Esophagus muscularis mucosa (tissue), 4 donors: Measurements from ENCODE around the gene SORBS1. TPM values are rescaled to one million over a fixed set of nuclear protein-coding genes. Genes with fewer than 3 reads are reported as not detected.

Source experiments
- DNase-seq: peaks from one replicate; pipeline ENCODE4 v3.0.0-alpha.2; 2017; ENCODE audit errors: extremely low spot score
- H3K27ac ChIP-seq, 4 donors: fragments of 200-600 bp; sonication (generic); replicated peaks in 1 of 4; 1 replicate in 3 of 4; 2 replicates in 1 of 4; pipeline ENCODE4 v1.5.1; 2016 to 2019; ENCODE audit warnings: mild to moderate bottlenecking in 1 of 4
- H3K27me3 ChIP-seq, 4 donors: fragments of 200-600 bp; sonication (generic); one replicate each; pipeline versions ENCODE4 v1.5.1 to v1.6.0; 2016 to 2019
- H3K36me3 ChIP-seq, 4 donors: fragments of 200-600 bp; sonication (generic); one replicate each; pipeline ENCODE4 v1.5.1; 2016 to 2019
- H3K4me1 ChIP-seq, 4 donors: fragments of 200-600 bp; sonication (generic); one replicate each; pipeline ENCODE4 v1.5.1; 2016 to 2019
- H3K4me3 ChIP-seq, 4 donors: fragments of 200-600 bp; sonication (generic); 1 replicate in 2 of 4; 2 replicates in 2 of 4; pipeline ENCODE4 v1.5.1; 2016 to 2019; ENCODE audit warnings: mild to moderate bottlenecking in 4 of 4, moderate library complexity in 1 of 4
- H3K9me3 ChIP-seq, 4 donors: fragments of 200-600 bp; sonication (generic); 1 replicate in 3 of 4; 2 replicates in 1 of 4; pipeline ENCODE4 v1.5.1; 2016 to 2019
- EP300 ChIP-seq: sonication (generic); formaldehyde crosslinking; IDR thresholded peaks from one replicate; pipeline ENCODE4 v1.6.1; 2017; ENCODE audit warnings: antibody characterized with exemption
- POLR2A ChIP-seq: fragments of 450-650 bp; IDR thresholded peaks from one replicate; pipeline ENCODE4 v1.6.1; 2017; ENCODE audit warnings: antibody characterized with exemption, moderate library complexity, mild to moderate bottlenecking, low read depth
- POLR2AphosphoS5 ChIP-seq, 2 donors: sonication (generic); formaldehyde crosslinking; IDR thresholded peaks; one replicate each; pipeline ENCODE4 v1.6.1; 2017; ENCODE audit warnings: antibody characterized with exemption in 2 of 2
- whole genome bisulfite sequencing: methylation state at CpG from one replicate; pipeline ENCODE4 v1.1.5; 2018; 5-methylcytosine and 5-hydroxymethylcytosine counted together
- intact Hi-C: fragments of 100-400 bp; cut with DNase I; formaldehyde crosslinking; loops from one replicate; pipeline ENCODE4 v1.15.1; 2023
- total RNA-seq, 4 donors: library from RNA; depleted of rRNA; stranded (reverse); fragments of >200 nt; gene quantifications; one replicate each; pipeline versions ENCODE4 v1.1.0 to v1.2.1, GENCODE V29; 2016
- TF ChIP-seq, protein P1 (sequence below), 3 experiments: fragments of 200-600 bp in 2 of 3; fragments of 450-650 bp in 1 of 3; sonication (generic) in 2 of 3; IDR thresholded peaks; one replicate each; pipeline ENCODE4 v1.5.1; 2017 to 2019; ENCODE audit warnings: antibody characterized with exemption in 3 of 3, mild to moderate bottlenecking in 2 of 3, moderate library complexity in 1 of 3

SORBS1 gene
- total RNA-seq, 4 donors from 2014 or later: 1,569 to 2,231 (median 1,854) TPM

- TF ChIP-seq POLR2A (no peak), EP300 (no peak), POLR2AphosphoS5 (IDR thresholded peaks at IDR 0.05) (no peak)
- TF ChIP-seq, protein P1, sequence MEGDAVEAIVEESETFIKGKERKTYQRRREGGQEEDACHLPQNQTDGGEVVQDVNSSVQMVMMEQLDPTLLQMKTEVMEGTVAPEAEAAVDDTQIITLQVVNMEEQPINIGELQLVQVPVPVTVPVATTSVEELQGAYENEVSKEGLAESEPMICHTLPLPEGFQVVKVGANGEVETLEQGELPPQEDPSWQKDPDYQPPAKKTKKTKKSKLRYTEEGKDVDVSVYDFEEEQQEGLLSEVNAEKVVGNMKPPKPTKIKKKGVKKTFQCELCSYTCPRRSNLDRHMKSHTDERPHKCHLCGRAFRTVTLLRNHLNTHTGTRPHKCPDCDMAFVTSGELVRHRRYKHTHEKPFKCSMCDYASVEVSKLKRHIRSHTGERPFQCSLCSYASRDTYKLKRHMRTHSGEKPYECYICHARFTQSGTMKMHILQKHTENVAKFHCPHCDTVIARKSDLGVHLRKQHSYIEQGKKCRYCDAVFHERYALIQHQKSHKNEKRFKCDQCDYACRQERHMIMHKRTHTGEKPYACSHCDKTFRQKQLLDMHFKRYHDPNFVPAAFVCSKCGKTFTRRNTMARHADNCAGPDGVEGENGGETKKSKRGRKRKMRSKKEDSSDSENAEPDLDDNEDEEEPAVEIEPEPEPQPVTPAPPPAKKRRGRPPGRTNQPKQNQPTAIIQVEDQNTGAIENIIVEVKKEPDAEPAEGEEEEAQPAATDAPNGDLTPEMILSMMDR (IDR thresholded peaks at IDR 0.05): no peak
- 73% methylated on average over 3 of the region's 3 CpGs for WGBS
- no peak for DNase-seq
- H3K36me3 ChIP-seq: peaks cover 0 to 13% (median 0%) of the 10 kb centered on the region in 4 donors
- no peak overlapping the region for H3K4me3 ChIP-seq
- H3K9me3 ChIP-seq: no peaks in the 10 kb centered on the region
- intact Hi-C loops: no loop called here
- peak overlapping the region; percentile 85 to 97 (median 94) for H3K27ac ChIP-seq
- H3K27me3 ChIP-seq: no peaks in the 10 kb centered on the region
- peaks cover 30 to 100% (median 99%) of the 10 kb centered on the region in 4 donors for H3K4me1 ChIP-seq
Observed at GRCh38 chr10:95454356-95454755, 106.8 kb downstream of the SORBS1 start.

DNA sequence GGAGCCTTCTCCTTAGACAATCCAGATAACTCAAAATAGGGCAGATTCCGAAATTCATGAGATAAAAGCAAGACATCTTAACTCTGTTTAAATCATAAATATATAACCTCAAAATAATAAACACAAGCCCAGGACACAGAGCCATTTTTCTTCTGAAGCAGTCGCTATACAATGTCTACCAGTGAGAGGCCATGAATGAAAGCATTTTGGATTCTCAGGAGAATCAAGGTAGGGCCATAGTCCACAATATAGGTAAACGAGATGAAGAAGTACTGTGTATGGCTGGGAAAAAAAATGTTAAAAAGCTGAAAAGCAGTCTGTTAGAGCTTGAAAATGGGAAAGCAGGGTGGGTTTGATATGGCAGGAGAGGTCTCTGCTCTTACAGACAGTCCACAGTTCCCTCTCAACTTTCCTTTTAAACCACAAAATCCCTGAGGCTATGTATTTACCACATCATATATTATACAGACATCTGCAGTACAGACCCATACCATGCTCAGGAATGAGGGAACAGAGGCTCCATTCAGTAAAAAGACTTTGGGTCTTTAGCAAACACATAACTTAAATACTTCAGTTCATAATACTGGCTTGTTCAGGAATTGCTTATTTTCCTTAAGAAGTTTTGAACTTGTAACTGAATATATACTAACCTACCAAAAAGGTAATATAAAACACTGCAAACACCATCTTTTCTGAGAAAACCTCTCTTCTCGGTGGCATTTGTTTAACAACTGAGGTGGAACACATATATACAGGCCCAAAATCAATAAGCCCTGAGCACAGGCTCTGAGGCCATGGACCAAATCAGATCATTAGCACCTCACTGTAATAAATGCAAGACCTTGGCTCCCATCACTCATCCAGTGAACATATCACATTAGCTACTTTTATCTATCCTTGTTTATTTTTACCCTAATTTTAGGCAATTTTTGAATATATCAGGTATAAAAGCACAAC lies 109.3 kb downstream of the SORBS1 start:
- WGBS: 45% methylated on average over 4 of the region's 4 CpGs
- H3K9me3 ChIP-seq: no peaks in the 10 kb centered on the region
- H3K27me3 ChIP-seq: no peaks in the 10 kb centered on the region
- peak overlapping the region; percentile 85 to 97 (median 94) for H3K27ac ChIP-seq
- TF ChIP-seq POLR2AphosphoS5 (IDR thresholded peaks at IDR 0.05): no peak
- TF ChIP-seq, protein P1 (IDR thresholded peaks at IDR 0.05): no peak
- TF ChIP-seq EP300: no peak
- no peak for TF ChIP-seq POLR2A
- no peak for DNase-seq
- intact Hi-C loops: no loop called here
- peaks cover 0 to 13% (median 0%) of the 10 kb centered on the region in 4 donors for H3K36me3 ChIP-seq
- H3K4me1 ChIP-seq: peaks cover 42 to 100% (median 99%) of the 10 kb centered on the region in 4 donors
- H3K4me3 ChIP-seq: peak overlapping the region in 1 of 4 donors; percentile 13

- no peak for TF ChIP-seq POLR2A
- TF ChIP-seq EP300: peak; percentile 17
- TF ChIP-seq POLR2AphosphoS5 (IDR thresholded peaks at IDR 0.05): peak; percentile 77 to 84
- TF ChIP-seq, protein P1 (IDR thresholded peaks at IDR 0.05): no peak
- Histone ChIP-seq H3K9me3 (no peaks in the 10 kb centered on the region), H3K27me3 (no peaks in the 10 kb centered on the region), H3K4me3 (no peak overlapping the region), H3K4me1 (peaks cover 46 to 100% (median 99%) of the 10 kb centered on the region in 4 donors), H3K36me3 (peaks cover 0 to 13% (median 0%) of the 10 kb centered on the region in 4 donors), H3K27ac (peak overlapping the region; percentile 85 to 97 (median 94))
- WGBS: 26% methylated on average over 5 of the region's 5 CpGs
- intact Hi-C loops: no loop called here
- no peak for DNase-seq
Observed at GRCh38 chr10:95451150-95451549, 110.0 kb downstream of the SORBS1 start.

DNA sequence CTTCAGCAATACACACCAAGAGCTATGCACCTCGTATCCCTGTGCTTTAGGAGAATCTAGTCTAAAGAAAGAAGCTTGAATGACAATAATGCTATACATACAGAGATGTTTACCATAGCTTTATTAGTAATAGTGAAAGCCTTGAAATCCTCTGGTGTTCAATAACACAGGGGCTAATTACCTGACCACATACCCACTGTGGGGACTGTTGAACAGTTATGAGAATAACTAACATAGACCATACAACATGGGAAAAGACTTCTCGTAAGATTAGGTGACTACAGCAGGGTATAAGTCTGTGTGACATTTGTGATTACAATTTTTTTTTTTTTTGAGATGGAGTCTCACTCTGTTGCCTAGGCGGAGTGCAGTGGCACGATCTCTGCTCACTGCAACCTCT lies 111.0 kb downstream of the SORBS1 start:
- intact Hi-C loops: no loop called here
- WGBS: 76% methylated on average over 4 of the region's 4 CpGs
- Histone ChIP-seq H3K27me3 (no peaks in the 10 kb centered on the region), H3K4me3 (no peak overlapping the region), H3K27ac (peak overlapping the region; percentile 85 to 97 (median 94)), H3K4me1 (peaks cover 56 to 100% (median 99%) of the 10 kb centered on the region in 4 donors), H3K36me3 (peaks cover 0 to 13% (median 0%) of the 10 kb centered on the region in 4 donors), H3K9me3 (no peaks in the 10 kb centered on the region)
- no peak for DNase-seq
- TF ChIP-seq POLR2AphosphoS5 (IDR thresholded peaks at IDR 0.05) (peak in 1 of 2 donors; percentile 51), EP300 (no peak)

DNA sequence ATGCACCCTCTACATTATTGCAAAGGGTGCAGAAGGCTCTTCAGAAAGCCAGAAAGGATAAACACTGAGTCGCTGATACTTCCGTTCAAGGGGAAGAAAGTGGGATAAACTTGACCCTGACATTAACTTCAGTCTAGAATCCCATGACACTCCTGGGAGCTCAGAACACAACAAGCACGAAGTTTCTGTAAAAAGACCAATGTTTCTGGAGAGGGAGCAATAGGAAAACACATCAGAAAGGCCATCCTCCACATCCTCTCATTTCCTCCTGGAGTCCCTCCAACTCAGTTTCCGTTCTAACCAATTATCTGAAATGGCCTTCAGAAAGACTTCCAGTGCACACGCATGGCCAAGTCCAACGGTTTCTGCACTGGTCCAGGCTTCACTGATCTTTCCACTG lies 113.5 kb downstream of the SORBS1 start:
- intact Hi-C loops: no loop called here
- TF ChIP-seq, protein P1 (IDR thresholded peaks at IDR 0.05): no peak
- peak; percentile 56 to 76 for TF ChIP-seq POLR2AphosphoS5 (IDR thresholded peaks at IDR 0.05)
- no peak for TF ChIP-seq EP300
- WGBS: 9% methylated on average over 6 of the region's 6 CpGs
- Histone ChIP-seq H3K4me1 (peaks cover 76 to 100% (median 99%) of the 10 kb centered on the region in 4 donors), H3K4me3 (no peak overlapping the region), H3K27me3 (no peaks in the 10 kb centered on the region), H3K9me3 (no peaks in the 10 kb centered on the region), H3K36me3 (no peaks in the 10 kb centered on the region), H3K27ac (peak overlapping the region; percentile 85 to 97 (median 94))
- DNase-seq: no peak
